Astrocyte (in vitro differentiated cells and primary cell): ENCODE results near the gene CMTM5. TPM values are rescaled to one million over a fixed set of nuclear protein-coding genes. Genes with fewer than 3 reads are reported as not detected.

Experiments used
- DNase-seq: peaks from one replicate; pipeline ENCODE4 v3.0.0-alpha.2; 2010; ENCODE audit warnings: low read depth
- FAIRE-seq: peaks from 2 replicates; lab custom pipeline; 2011; peaks lifted over from hg19 to GRCh38; lab: Jason Lieb, UNC
- H2AFZ ChIP-seq: 2 replicates; pipeline ENCODE4 v1.6.0; 2012; ENCODE audit warnings: low read depth, low read length, inconsistent platforms
- H3K27ac ChIP-seq: 2 replicates; pipeline ENCODE4 v1.5.1; 2011; ENCODE audit warnings: low read depth, low read length, inconsistent platforms
- H3K27me3 ChIP-seq: 2 replicates; pipeline ENCODE4 v1.6.0; 2011; ENCODE audit warnings: low read length, inconsistent platforms; ENCODE audit not compliant: insufficient read depth
- H3K36me3 ChIP-seq: 2 replicates; pipeline ENCODE4 v1.5.1; 2011; ENCODE audit warnings: low read length, inconsistent platforms; ENCODE audit not compliant: insufficient read depth
- H3K4me1 ChIP-seq: 2 replicates; pipeline ENCODE4 v1.5.1; 2011; ENCODE audit warnings: low read length, inconsistent platforms; ENCODE audit not compliant: insufficient read depth
- H3K4me2 ChIP-seq: 2 replicates; pipeline ENCODE4 v1.6.0; 2012; ENCODE audit warnings: low read length, inconsistent platforms
- H3K4me3 ChIP-seq: 2 replicates; pipeline ENCODE4 v1.5.1; 2011; ENCODE audit warnings: low read depth, mild to moderate bottlenecking, low read length, inconsistent platforms; ENCODE audit not compliant: insufficient read depth
- H3K79me2 ChIP-seq: 2 replicates; pipeline ENCODE4 v1.6.0; 2012; ENCODE audit warnings: mild to moderate bottlenecking, low read length, inconsistent platforms; ENCODE audit not compliant: insufficient read depth
- H3K9ac ChIP-seq: 2 replicates; pipeline ENCODE4 v1.6.0; 2012; ENCODE audit warnings: mild to moderate bottlenecking, low read length, inconsistent platforms
- H3K9me3 ChIP-seq: 2 replicates; pipeline ENCODE4 v1.5.1; 2012; ENCODE audit warnings: low read depth, mild to moderate bottlenecking, low read length, inconsistent platforms; ENCODE audit not compliant: insufficient read depth
- H4K20me1 ChIP-seq: 2 replicates; pipeline ENCODE4 v1.6.0; 2012; ENCODE audit warnings: low read length, inconsistent platforms; ENCODE audit not compliant: insufficient read depth
- H3K27ac Mint-ChIP-seq: one replicate; pipeline ENCODE4 v1.8.0; 2021; ENCODE audit warnings: mild to moderate bottlenecking, mixed read lengths; ENCODE audit not compliant: unreplicated experiment
- H3K27me3 Mint-ChIP-seq: one replicate; pipeline ENCODE4 v1.8.0; 2021; ENCODE audit warnings: low read depth, mixed read lengths; ENCODE audit not compliant: unreplicated experiment
- H3K36me3 Mint-ChIP-seq: one replicate; pipeline ENCODE4 v1.8.0; 2021; ENCODE audit warnings: low read depth, mixed read lengths; ENCODE audit not compliant: unreplicated experiment
- H3K4me1 Mint-ChIP-seq: one replicate; pipeline ENCODE4 v1.8.0; 2021; ENCODE audit warnings: low read depth, mixed read lengths; ENCODE audit not compliant: unreplicated experiment
- H3K4me3 Mint-ChIP-seq: one replicate; pipeline ENCODE4 v1.8.0; 2021; ENCODE audit warnings: mild to moderate bottlenecking, moderate library complexity, mixed read lengths; ENCODE audit not compliant: unreplicated experiment
- H3K9me3 Mint-ChIP-seq: one replicate; pipeline ENCODE4 v1.8.0; 2021; ENCODE audit warnings: mild to moderate bottlenecking, mixed read lengths; ENCODE audit not compliant: unreplicated experiment
- CTCF ChIP-seq: IDR thresholded peaks from 2 replicates; pipeline ENCODE4 v1.5.1; 2011; ENCODE audit warnings: low read depth, mild to moderate bottlenecking, inconsistent platforms, low read length, moderate library complexity; ENCODE audit not compliant: insufficient read depth
- EZH2 ChIP-seq: IDR thresholded peaks from 2 replicates; pipeline ENCODE4 v1.6.1; 2012; ENCODE audit warnings: mild to moderate bottlenecking, low read length, inconsistent platforms; ENCODE audit not compliant: insufficient read depth
- total RNA-seq: library from RNA; stranded (reverse); gene quantifications from 2 replicates; pipeline ENCODE4 v1.2.1, GENCODE V29; 2021

The CMTM5 gene
- total RNA-seq, 1 donor from 2014 or later = not detected

GRCh38 chr14:23361320-23361719 is 15.5 kb upstream of the CMTM5 start:
- peaks cover 5% of the 10 kb centered on the region for H4K20me1 ChIP-seq
- H3K4me1 ChIP-seq = peaks cover 14% of the 10 kb centered on the region
- no peak overlapping the region for H3K4me3 ChIP-seq
- H3K27ac Mint-ChIP-seq = peak overlapping the region; percentile 54
- H3K4me3 Mint-ChIP-seq = no peak overlapping the region
- H3K36me3 ChIP-seq = peaks cover 3% of the 10 kb centered on the region
- DNase-seq = peak; percentile 43
- peaks cover 1% of the 10 kb centered on the region for H3K36me3 Mint-ChIP-seq
- H3K27me3 Mint-ChIP-seq = peaks cover 12% of the 10 kb centered on the region
- peaks cover 15% of the 10 kb centered on the region for H3K79me2 ChIP-seq
- TF ChIP-seq EZH2 (no peak), CTCF (no peak)
- H2AFZ ChIP-seq = no peak overlapping the region
- H3K9me3 ChIP-seq = no peaks in the 10 kb centered on the region
- H3K27me3 ChIP-seq = no peaks in the 10 kb centered on the region
- H3K9ac ChIP-seq = peak overlapping the region; percentile 47
- no peaks in the 10 kb centered on the region for H3K4me1 Mint-ChIP-seq
- no peak for FAIRE-seq
- H3K9me3 Mint-ChIP-seq = no peaks in the 10 kb centered on the region
- H3K4me2 ChIP-seq = no peak overlapping the region
- peak overlapping the region; percentile 22 for H3K27ac ChIP-seq

GRCh38 chr14:23361763-23362162 is 15.1 kb upstream of the CMTM5 start:
- Histone ChIP-seq H3K36me3 (peaks cover 3% of the 10 kb centered on the region), H3K9ac (peak overlapping the region; percentile 6), H3K79me2 (peaks cover 15% of the 10 kb centered on the region), H3K4me3 (no peak overlapping the region), H3K4me2 (no peak overlapping the region), H3K27ac (peak overlapping the region; percentile 22), H3K9me3 (no peaks in the 10 kb centered on the region), H3K4me1 (peaks cover 14% of the 10 kb centered on the region), H2AFZ (no peak overlapping the region), H4K20me1 (peaks cover 5% of the 10 kb centered on the region), H3K27me3 (no peaks in the 10 kb centered on the region)
- Mint-ChIP-seq H3K9me3 (no peaks in the 10 kb centered on the region), H3K36me3 (peaks cover 1% of the 10 kb centered on the region), H3K27me3 (peaks cover 15% of the 10 kb centered on the region), H3K4me1 (no peaks in the 10 kb centered on the region), H3K27ac (peak overlapping the region; percentile 10), H3K4me3 (no peak overlapping the region)
- TF ChIP-seq EZH2 (no peak), CTCF (no peak)
- no peak for FAIRE-seq
- no peak for DNase-seq

- Mint-ChIP-seq H3K27me3 (peaks cover 19% of the 10 kb centered on the region), H3K4me3 (no peak overlapping the region), H3K4me1 (no peaks in the 10 kb centered on the region), H3K27ac (peak overlapping the region; percentile 10), H3K9me3 (no peaks in the 10 kb centered on the region), H3K36me3 (peaks cover 1% of the 10 kb centered on the region)
- Histone ChIP-seq H3K27ac (no peak overlapping the region), H2AFZ (no peak overlapping the region), H3K79me2 (peaks cover 15% of the 10 kb centered on the region), H3K27me3 (no peaks in the 10 kb centered on the region), H3K4me2 (no peak overlapping the region), H4K20me1 (peaks cover 5% of the 10 kb centered on the region), H3K9ac (peak overlapping the region; percentile 6), H3K4me3 (no peak overlapping the region), H3K9me3 (no peaks in the 10 kb centered on the region), H3K4me1 (peaks cover 14% of the 10 kb centered on the region), H3K36me3 (peaks cover 3% of the 10 kb centered on the region)
- no peak for TF ChIP-seq EZH2
- peak; percentile 24 for TF ChIP-seq CTCF
- peak; percentile 22 for DNase-seq
- no peak for FAIRE-seq
Observed at GRCh38 chr14:23362200-23362599, 14.6 kb upstream of the CMTM5 start.
